Stimulated activated CD8-positive, alpha-beta memory T cell treated with anti-CD3 and anti-CD28 coated beads, Interleukin-12 subunit alpha, Interleukin-12 subunit beta, amount 100 ng/mL, for 4 hours (primary cell): ENCODE measurements around the gene TNP2.

Experiments
- DNase-seq: peaks from one replicate; pipeline ENCODE4 v3.0.0-alpha.2; 2020; ENCODE audit warnings: low read depth

Gene TNP2

DNA sequence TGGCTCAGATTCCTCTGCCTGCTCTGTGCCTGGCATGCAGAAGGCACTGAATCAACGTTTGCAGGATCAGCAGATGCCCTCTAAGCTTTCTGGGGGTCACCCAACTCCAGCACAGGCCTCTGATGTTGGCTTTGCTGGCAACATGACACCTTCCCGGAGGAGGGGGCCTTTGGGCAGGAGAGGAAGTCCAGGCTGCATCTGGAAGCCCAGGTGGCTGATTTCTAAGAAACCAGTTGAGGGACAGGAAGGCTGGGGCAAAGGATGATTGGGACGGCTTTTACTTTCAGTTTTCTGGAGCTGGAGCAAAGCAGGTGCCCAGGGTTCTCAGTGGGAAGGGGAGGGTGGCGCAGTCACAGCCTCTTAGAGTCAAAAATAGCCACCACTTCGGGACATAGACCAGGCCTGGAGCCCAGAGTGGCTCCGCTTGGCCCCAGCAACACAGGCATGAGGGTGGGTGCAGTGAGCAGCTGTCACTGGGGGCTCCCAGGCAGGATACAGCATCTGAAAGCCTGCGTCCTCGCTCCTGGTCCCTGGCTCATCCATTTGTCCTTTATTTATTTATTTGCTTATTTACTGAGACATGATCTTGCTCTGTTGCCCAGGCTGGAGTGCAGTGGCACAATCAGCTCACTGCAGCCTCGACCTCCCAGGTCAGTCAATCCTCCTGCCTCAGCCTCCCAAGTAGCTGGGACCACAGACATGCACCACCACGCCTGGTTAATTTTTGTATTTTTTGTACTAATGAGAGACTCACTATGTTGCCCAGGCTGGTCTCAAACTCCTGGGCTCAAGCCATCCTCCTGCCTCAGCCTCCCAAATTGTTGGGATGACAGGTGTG is 28.3 kb downstream of the TNP2 start:
- no peak for DNase-seq

DNA sequence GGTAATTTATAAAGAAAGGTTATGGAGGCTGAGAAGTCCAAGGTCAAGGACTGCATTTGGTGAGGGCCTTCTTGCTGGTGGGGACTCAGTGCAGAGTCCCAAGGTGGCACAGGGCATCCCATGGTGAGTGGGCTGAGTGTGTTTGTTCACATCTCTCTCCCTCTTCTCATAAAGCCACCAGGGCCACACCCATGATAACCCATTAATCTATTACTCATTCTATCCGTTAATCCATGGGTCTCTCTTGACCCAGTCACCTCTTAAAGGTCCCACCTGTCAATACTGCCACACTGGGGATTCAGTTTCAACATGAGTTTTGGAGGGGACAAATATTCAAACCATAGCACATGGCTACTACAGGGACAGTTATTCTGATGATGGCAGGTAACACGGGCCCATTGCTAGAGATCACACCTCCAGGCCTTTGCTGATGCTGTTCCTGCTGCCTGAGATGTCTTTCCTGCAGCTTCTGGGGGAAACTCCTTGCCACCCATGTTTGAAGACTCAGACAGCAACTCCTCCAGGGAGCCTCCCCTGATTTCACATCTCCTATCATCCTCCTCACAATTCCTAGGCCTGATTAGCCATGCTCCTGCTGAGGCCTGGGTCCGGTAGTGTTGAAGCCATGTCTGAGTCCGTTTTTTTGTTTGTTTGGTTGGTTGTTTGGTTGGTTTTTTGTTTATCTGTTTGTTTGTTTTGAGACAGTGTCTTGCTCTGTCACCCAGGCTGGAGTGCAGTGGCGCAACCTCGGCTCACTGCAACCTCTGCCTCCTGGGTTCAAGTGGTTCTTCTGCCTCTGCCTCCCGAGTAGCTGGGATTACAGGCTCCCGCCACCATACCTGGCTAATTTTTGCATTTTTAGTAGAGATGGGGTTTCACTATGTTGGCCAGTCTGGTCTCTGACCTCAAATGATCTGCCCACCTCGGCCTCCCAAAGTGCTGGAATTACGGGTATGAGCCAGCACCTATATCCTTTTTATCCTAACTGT is 29.2 kb downstream of the TNP2 start:
- no peak for DNase-seq

DNA sequence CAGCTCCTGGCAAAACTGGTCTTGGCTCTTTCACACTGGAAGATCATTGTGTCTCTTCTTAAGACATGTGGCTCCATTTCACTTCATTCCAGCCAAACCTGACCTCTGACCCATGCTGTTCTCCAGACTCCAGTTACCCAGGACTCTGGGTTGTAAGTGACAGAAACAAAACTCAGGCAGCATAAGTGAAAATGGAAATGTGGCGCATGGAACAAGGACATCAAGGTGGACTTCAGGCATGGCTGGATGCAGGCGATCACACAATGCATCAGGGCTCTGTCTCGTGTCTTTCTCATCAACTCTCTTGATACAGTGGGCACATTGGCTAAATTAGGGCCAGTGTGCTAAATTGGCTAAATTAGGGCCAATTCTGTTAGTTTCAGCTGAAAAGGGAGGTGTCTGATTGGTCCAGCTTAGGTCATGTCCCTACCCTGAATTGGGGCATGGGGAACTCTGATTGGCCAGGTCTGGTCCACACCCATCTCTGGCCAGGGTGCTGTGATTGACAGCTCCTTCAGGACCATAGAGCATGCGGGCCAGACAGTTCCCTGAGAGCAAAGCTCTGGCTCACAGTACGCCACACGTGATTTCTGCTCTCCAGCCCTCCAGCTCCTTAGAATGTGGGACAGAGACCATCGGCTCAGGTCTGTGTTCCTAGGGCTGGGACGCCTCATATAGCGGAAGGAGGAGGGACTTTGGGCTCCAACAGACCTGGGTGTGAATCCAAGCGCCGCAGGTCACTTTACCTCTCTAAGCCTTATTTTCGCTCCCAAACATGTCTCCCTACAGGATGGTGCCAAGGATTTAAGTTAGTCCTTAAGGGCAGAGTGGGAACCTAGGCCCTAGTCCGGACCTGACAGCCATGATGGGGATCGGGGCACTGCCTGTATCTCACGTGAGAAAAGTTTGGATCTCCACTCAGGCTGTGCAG is 30.6 kb downstream of the TNP2 start:
- DNase-seq: no peak

DNA sequence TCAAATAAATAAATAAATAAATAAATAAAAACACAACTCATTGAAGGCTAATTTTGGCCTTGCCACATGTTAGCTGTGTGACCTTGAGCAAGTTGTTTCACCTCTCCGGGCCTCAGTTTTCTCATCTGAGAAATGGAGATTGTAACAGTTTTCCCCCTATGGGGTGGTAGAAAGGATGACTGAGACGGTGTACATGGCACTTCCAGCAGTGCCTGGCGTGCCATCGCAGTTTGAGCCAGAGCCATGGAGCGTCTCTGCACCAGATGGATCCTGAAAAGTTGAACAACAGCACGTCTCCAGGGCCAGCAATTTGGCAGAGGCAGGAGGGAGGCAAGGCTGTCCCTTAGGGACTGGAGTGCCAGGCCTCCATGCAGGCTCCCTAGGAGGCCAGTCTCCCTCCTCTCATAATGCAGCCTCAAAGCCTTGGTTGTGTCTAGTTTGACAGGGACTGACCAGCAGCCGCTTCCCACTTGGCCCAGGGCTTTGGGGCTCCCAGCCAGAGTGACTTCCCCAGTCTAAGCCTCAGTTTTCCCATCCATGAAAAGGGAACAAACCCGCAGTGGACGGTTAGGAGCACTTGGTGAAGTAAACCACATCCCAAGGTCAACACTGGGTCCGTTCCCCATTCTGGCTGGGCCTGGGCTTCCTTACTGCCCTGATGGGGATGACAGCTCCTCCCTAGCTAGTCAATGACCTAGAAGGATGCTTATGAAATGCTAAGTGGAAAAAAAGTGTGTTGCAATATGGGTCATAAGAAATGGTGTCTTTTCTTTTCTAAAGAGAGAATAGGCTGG is 32.5 kb downstream of the TNP2 start:
- no peak for DNase-seq

DNA sequence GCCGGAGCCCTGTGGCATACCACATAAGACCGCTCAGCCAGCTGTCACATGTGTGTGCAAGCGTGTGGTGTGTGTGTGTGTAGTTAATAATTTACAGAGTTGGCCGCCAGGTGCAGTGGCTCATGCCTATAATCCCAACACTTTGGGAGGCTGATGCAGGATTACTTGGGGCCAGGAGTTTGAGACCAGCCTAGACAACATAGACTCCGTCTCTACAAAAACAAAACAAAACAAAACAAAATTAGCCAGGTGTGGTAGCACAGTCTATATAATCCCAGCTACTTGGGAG is 33.5 kb downstream of the TNP2 start:
- no peak for DNase-seq

GRCh38 chr16:11234884-11235702 is 34.0 kb downstream of the TNP2 start:
- no peak for DNase-seq

DNA sequence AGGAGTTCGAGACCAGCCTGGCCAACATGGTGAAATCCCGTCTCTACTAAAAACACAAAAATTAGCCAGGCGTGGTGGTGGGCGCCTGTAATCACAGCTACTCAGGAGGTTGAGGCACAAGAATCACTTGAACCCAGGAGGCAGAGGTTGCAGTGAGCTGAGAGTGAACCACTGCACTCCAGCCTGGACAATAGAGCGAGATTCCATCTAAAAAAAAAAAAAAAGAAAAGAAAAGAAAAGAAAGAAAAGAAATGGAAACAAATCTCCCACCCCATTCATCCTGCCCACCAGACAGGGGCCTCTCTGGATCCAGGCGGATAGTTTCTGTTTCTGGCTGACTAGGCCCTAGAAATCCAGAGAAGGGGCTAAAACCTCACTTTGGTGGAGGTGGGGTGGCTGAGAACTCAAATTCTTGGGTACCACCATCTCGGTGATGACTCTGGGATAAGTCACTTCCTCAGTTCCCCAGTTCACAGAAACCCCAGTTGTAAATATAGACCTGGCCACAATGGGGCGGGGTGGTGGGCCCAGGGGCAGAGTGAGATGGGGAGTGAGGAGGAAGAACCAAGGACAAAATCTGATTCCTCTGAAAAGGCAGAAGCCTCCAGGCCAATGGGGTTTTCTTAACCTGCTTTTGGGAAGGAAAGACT is 35.3 kb downstream of the TNP2 start:
- DNase-seq: peak; percentile 60

DNA sequence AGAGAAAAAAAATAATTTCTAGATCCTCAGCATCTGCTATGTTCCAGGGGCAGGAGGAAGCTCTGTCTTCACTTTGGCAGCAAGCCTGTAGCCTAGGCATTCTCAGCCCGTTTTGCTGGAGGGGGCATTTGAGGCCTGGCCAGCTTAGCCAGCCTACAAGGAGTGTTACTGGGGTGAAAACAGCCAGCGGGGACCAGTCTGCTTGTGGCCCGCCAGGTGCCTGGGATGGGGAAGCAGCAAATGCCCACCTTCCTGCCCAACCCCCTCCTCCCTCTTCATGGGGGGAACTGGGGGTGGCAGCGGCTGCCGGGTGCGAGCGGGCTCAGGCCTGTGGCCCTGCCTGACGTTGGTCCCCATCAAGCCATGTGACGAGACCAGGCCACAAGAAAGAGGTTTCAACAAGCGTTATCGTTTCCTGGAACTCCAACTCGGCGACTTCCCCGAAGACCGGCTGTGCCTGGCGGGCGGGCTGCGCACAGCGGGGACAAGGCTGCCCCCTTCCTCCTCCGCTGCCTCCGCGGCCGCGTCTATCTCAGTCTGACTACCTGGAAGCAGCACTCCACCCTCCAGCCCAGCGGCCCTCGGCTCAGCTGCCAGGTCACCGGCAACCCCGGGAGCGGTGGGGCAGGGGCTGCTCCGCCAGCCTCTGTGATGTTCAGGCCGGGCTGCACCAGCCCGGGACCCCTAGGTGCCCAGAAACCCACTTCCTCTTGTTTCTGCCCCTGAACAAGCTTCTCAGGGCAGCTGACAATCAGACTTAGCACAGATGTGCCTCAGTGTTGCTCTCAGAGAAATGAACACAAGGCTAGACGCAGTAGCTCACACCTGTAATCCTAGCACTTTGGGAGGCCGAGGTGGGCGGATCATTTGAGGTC is 36.0 kb downstream of the TNP2 start:
- DNase-seq: peak; percentile 78

GRCh38 chr16:11232302-11232851 is 36.7 kb downstream of the TNP2 start:
- DNase-seq: no peak

- DNase-seq: no peak
Measured at GRCh38 chr16:11231367-11231970, 37.7 kb downstream of the TNP2 start.

GRCh38 chr16:11229906-11230305 is 39.2 kb downstream of the TNP2 start:
- no peak for DNase-seq

GRCh38 chr16:11229432-11229831 is 39.7 kb downstream of the TNP2 start:
- no peak for DNase-seq

- no peak for DNase-seq
Measured at GRCh38 chr16:11225677-11226549, 43.2 kb downstream of the TNP2 start.

DNA sequence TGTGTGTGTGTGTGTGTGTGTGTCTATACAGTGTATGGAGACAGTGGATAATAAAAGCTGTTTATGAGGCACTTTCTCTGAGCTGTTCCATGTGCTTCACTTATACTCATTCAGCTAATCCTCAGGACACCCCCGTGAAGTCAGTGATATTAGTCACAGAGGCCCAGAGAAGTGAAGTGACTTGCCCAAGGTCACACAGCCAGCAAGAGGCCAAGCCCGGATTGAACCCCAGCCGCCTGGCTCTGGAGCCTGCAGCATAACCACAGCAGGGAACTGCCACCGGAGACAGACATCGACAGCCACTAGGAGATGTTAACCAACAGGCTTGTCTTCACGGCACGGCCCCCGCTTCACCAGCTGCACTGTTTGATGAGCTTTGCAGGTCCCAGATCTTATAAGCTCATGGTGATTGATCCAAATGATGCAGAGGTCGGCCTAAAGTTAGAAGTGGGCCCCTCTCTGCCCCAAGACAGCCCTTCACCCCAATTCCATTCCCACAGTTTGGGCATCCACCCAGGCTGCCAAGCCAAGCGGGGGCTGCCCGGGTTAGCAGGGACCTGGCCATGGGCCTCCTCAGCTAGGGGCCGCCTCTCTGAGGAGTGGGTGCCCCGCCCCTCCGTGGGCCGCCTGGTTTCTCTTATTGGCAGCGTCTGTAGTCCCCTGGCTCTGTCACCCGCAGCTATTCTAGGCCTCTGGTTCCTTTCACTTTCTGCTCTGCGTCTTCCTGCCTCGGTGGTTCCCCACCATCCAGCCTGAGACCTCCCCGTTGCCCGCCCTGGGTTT is 44.0 kb downstream of the TNP2 start:
- DNase-seq: peak; percentile 68

GRCh38 chr16:11224096-11224893 is 44.8 kb downstream of the TNP2 start:
- DNase-seq: peak; percentile 26
